H1 (cell line): ENCODE results near the gene POLA1. TPM values are rescaled to one million over a fixed set of nuclear protein-coding genes. Genes with fewer than 3 reads are reported as not detected.

Experiments used
- BRCA1 ChIP-seq: IDR thresholded peaks from 2 replicates; pipeline ENCODE4 v1.6.1; 2012; ENCODE audit warnings: low read depth, low read length, improper control_type of control experiment
- CBX8 ChIP-seq: fragments of 300-800, 300-1000 bp; sonication (generic); IDR thresholded peaks from 2 replicates; pipeline ENCODE4 v1.7.1; 2016; ENCODE audit warnings: low read depth, low read length, borderline replicate concordance
- CHD2 ChIP-seq: IDR thresholded peaks from 2 replicates; pipeline ENCODE4 v1.6.1; 2012; ENCODE audit warnings: low read length, improper control_type of control experiment
- CHD7 ChIP-seq: fragments of 300-600 bp; sonication (generic); IDR thresholded peaks from 2 replicates; pipeline ENCODE4 v1.7.1; 2012; ENCODE audit warnings: low read length, moderate library complexity, mild to moderate bottlenecking, inconsistent platforms; ENCODE audit not compliant: insufficient replicate concordance
- GABPA ChIP-seq: IDR thresholded peaks from 2 replicates; pipeline ENCODE4 v1.6.1; 2011; ENCODE audit warnings: mild to moderate bottlenecking, low read length, moderate library complexity, borderline replicate concordance; ENCODE audit not compliant: insufficient read depth
- KDM4A ChIP-seq: IDR thresholded peaks from one replicate; pipeline ENCODE4 v1.7.1; 2012; ENCODE audit warnings: low read depth, mild to moderate bottlenecking, moderate library complexity, low read length, inconsistent platforms; ENCODE audit not compliant: severe bottlenecking
- RXRA ChIP-seq: IDR thresholded peaks from 2 replicates; pipeline ENCODE4 v1.6.1; 2011; ENCODE audit warnings: low read depth, mild to moderate bottlenecking, low read length, moderate library complexity; ENCODE audit not compliant: insufficient read depth
- SIN3A ChIP-seq, 2 experiments: IDR thresholded peaks in 1 of 2; conservative IDR thresholded peaks in 1 of 2; 2 replicates each; pipeline ENCODE4 v1.6.1; 2011 to 2012; ENCODE audit warnings: low read length in 2 of 2, improper control_type of control experiment in 1 of 2, low read depth in 1 of 2, mild to moderate bottlenecking in 1 of 2
- SIRT6 ChIP-seq: IDR thresholded peaks from one replicate; pipeline ENCODE4 v1.7.1; 2012; ENCODE audit warnings: low read length, inconsistent platforms
- SP4 ChIP-seq: IDR thresholded peaks from 2 replicates; pipeline ENCODE4 v1.6.1; 2012; ENCODE audit warnings: low read length, inconsistent platforms
- TBP ChIP-seq: IDR thresholded peaks from 2 replicates; pipeline ENCODE4 v1.6.1; 2011; ENCODE audit warnings: low read depth, low read length, improper control_type of control experiment
- polyA plus RNA-seq, 7 experiments: library from polyadenylated mRNA; depleted of rRNA in 3 of 7; stranded (reverse) in 5 of 7; unstranded in 2 of 7; fragments of >200 nt in 5 of 7; fragments of 200-250 nt in 2 of 7; gene quantifications; 1 replicate in 5 of 7; 2 replicates in 1 of 7; 4 replicates in 1 of 7; pipeline versions ENCODE4 v1.2.1 to v1.2.3, GENCODE V29; 2011 to 2013; ENCODE audit warnings: missing spikeins in 2 of 7, mixed read lengths in 2 of 7
- total RNA-seq: library from RNA; stranded (reverse); fragmentation: NEBNext Ultra II Directional; extraction: Animal tissue kit (Norgen Biotek cat#: 25700); gene quantifications from 2 replicates; pipeline ENCODE4 v1.2.1, GENCODE V29; 2021

Gene POLA1
- total and polyA plus RNA-seq, 2 of the 8 experiments (the other 6 are each of a cell fraction or from before 2014, with no cell fraction given), result 5.6 to 34.9 TPM

- TF ChIP-seq CHD7 (no peak), TBP (no peak), GABPA (no peak), KDM4A (no peak), CBX8 (no peak), SIRT6 (no peak), SP4 (no peak), RXRA (no peak), SIN3A (conservative IDR thresholded peaks at IDR 0.05 in 1 of 2, IDR thresholded peaks at IDR 0.05 in 1 of 2; ENCODE audit: low read depth in 1 of 2, low read length in 2 of 2) (no peak), BRCA1 (no peak), CHD2 (no peak)
These were observed 10.8 kb upstream of the POLA1 start (continued) for GRCh38 chrX:24682739-24683432.
